ENCODE results near the gene GLRB. TPM values are rescaled to one million over a fixed set of nuclear protein-coding genes. Genes with fewer than 3 reads are reported as not detected.

GLRB gene
- total and polyA plus RNA-seq, 9 of the 15 experiments (the other 6 are each of a cell fraction or from before 2014, with no cell fraction given) = not detected

DNA sequence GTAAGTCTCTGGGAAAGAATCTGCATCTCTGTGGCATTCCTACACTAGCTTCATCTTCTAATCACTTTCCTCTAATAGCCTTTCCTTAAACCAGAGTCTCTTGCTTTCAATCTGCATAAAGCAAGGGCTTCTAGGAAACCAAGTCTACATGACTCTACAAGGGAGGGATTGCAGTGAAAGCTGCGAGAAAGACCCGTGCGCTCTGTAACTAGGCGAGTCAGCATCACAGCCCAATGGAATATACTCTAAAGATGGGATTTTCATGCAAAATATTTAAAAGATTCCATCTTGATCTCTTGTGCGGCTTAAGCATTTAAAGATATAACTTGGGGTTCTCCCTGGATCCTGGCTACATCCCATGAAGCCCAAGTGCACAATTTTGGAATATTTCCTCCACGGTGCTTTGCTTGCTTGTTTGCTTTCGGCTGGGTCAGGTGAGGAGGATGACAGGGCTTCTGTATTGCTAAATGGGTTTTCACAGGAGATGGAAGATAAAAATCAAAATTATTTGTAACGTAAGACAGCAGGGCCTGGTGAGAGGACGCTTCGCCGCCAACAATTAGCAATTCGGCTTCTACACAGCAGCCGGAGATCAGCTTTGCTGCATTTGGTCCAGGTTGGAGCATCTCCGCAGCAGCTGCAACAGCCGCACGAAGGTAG is 143.9 kb downstream of the GLRB start:
- Histone ChIP-seq H3K9me3 (replicated peaks; ENCODE audit: control insufficient read depth, insufficient read depth, low read depth, low read length) (no peaks in the 10 kb centered on the region), H3K27me3 (ENCODE audit: control insufficient read depth in 2 of 2, insufficient read depth in 2 of 2, low read length in 2 of 2) (no peaks in the 10 kb centered on the region), H2AFZ (ENCODE audit: low read depth, low read length) (no peak overlapping the region), H4K20me1 (replicated peaks; ENCODE audit: control insufficient read depth, insufficient read depth, low read length) (no peaks in the 10 kb centered on the region), H3K9me1 (ENCODE audit: control insufficient read depth, insufficient read depth, low read length) (no peaks in the 10 kb centered on the region), H3K79me2 (ENCODE audit: control insufficient read depth, insufficient read depth, low read length) (no peaks in the 10 kb centered on the region), H3K4me1 (replicated peaks in 1 of 2; ENCODE audit: control insufficient read depth in 2 of 2, insufficient read depth in 2 of 2, low read length in 2 of 2) (no peaks in the 10 kb centered on the region), H3K36me3 (ENCODE audit: control insufficient read depth, insufficient read depth, low read length) (no peaks in the 10 kb centered on the region), H3K27ac (ENCODE audit: extremely low read depth, low read depth, low read length) (no peak overlapping the region), H3K4me3 (no peak overlapping the region), H3K4me2 (ENCODE audit: insufficient read depth, low read length) (no peak overlapping the region), H3K9ac (ENCODE audit: insufficient read depth in 1 of 2, low read depth in 2 of 2, low read length in 2 of 2) (no peak overlapping the region)
- CTCF ChIA-PET (ENCODE audit: low intra/inter-chr PET ratio) = no interaction called here
- no peak for FAIRE-seq
- intact Hi-C loops (cut with micrococcal nuclease) = loop anchor here (5.0 kb wide), 1 partner anchor 757 kb away; no protein-coding TSS in a partner anchor
- in situ Hi-C loops (cut with MboI) = loop anchor here (25.0 kb wide), 1 partner anchor 742 kb away; no protein-coding TSS in a partner anchor
- WGBS (ENCODE audit: insufficient coverage, low coverage, missing lambda C conversion rate) = 4% methylated on average over 14 of the region's 16 CpGs
- POLR2A ChIA-PET = no interaction called here
- no peak for ATAC-seq
- no peak for DNase-seq (ENCODE audit: extremely low read depth in 1 of 4, low spot score in 3 of 4)
- TF ChIP-seq, protein P1, sequence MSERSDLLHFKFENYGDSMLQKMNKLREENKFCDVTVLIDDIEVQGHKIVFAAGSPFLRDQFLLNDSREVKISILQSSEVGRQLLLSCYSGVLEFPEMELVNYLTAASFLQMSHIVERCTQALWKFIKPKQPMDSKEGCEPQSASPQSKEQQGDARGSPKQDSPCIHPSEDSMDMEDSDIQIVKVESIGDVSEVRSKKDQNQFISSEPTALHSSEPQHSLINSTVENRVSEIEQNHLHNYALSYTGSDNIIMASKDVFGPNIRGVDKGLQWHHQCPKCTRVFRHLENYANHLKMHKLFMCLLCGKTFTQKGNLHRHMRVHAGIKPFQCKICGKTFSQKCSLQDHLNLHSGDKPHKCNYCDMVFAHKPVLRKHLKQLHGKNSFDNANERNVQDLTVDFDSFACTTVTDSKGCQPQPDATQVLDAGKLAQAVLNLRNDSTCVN (CRISPR knock-in tag; IDR thresholded peaks at IDR 0.05) = no peak
- TF ChIP-seq ETV5 (CRISPR knock-in tag; IDR thresholded peaks at IDR 0.05; ENCODE audit: low read depth) = no peak
- TF ChIP-seq, protein P2, sequence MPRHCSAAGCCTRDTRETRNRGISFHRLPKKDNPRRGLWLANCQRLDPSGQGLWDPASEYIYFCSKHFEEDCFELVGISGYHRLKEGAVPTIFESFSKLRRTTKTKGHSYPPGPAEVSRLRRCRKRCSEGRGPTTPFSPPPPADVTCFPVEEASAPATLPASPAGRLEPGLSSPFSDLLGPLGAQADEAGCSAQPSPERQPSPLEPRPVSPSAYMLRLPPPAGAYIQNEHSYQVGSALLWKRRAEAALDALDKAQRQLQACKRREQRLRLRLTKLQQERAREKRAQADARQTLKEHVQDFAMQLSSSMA (CRISPR knock-in tag; IDR thresholded peaks at IDR 0.05) = no peak
- TF ChIP-seq POLR3A (IDR thresholded peaks at IDR 0.05; ENCODE audit: borderline replicate concordance, extremely low read depth, insufficient read depth, insufficient read length) = no peak
- TF ChIP-seq ZNF507 (tag; conservative IDR thresholded peaks at IDR 0.05) = no peak
- TF ChIP-seq ZNF143 (CRISPR knock-in tag; IDR thresholded peaks at IDR 0.05) = no peak
- no peak for TF ChIP-seq FIP1L1 (IDR thresholded peaks at IDR 0.05; ENCODE audit: low read depth, low read length, poor library complexity, severe bottlenecking)
- no peak for TF ChIP-seq POLR3G (IDR thresholded peaks at IDR 0.05; ENCODE audit: extremely low read depth, insufficient read length, insufficient replicate concordance)
- no peak for TF ChIP-seq ZBTB8A (IDR thresholded peaks at IDR 0.05; ENCODE audit: partially characterized antibody)
- no peak for TF ChIP-seq KDM1A (IDR thresholded peaks at IDR 0.05)
- no peak for TF ChIP-seq CBX1 (IDR thresholded peaks at IDR 0.05; ENCODE audit: low read depth)
- no peak for TF ChIP-seq ZSCAN32 (CRISPR knock-in tag; IDR thresholded peaks at IDR 0.05)
- no peak for TF ChIP-seq PCBP2 (IDR thresholded peaks at IDR 0.05; ENCODE audit: low read depth, low read length, poor library complexity, severe bottlenecking)
- no peak for TF ChIP-seq ZFP30 (CRISPR knock-in tag; IDR thresholded peaks at IDR 0.05; ENCODE audit: borderline replicate concordance)
- TF ChIP-seq MAFF (IDR thresholded peaks at IDR 0.05; ENCODE audit: low read length) = no peak
- TF ChIP-seq, protein P3, sequence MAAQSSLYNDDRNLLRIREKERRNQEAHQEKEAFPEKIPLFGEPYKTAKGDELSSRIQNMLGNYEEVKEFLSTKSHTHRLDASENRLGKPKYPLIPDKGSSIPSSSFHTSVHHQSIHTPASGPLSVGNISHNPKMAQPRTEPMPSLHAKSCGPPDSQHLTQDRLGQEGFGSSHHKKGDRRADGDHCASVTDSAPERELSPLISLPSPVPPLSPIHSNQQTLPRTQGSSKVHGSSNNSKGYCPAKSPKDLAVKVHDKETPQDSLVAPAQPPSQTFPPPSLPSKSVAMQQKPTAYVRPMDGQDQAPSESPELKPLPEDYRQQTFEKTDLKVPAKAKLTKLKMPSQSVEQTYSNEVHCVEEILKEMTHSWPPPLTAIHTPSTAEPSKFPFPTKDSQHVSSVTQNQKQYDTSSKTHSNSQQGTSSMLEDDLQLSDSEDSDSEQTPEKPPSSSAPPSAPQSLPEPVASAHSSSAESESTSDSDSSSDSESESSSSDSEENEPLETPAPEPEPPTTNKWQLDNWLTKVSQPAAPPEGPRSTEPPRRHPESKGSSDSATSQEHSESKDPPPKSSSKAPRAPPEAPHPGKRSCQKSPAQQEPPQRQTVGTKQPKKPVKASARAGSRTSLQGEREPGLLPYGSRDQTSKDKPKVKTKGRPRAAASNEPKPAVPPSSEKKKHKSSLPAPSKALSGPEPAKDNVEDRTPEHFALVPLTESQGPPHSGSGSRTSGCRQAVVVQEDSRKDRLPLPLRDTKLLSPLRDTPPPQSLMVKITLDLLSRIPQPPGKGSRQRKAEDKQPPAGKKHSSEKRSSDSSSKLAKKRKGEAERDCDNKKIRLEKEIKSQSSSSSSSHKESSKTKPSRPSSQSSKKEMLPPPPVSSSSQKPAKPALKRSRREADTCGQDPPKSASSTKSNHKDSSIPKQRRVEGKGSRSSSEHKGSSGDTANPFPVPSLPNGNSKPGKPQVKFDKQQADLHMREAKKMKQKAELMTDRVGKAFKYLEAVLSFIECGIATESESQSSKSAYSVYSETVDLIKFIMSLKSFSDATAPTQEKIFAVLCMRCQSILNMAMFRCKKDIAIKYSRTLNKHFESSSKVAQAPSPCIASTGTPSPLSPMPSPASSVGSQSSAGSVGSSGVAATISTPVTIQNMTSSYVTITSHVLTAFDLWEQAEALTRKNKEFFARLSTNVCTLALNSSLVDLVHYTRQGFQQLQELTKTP (IDR thresholded peaks at IDR 0.05; ENCODE audit: low read depth in 1 of 2, partially characterized antibody in 2 of 2) = no peak
- BruUV-seq (replicated peaks) = no TSS peak

All from K562 (cell line).